ENCODE measurements around the gene TBC1D22A. TPM values are rescaled to one million over a fixed set of nuclear protein-coding genes. Genes with fewer than 3 reads are reported as not detected.

Gene TBC1D22A
- total RNA-seq, 4 donors from 2014 or later: 18.8 to 25.2 (median 23.1) TPM

DNA sequence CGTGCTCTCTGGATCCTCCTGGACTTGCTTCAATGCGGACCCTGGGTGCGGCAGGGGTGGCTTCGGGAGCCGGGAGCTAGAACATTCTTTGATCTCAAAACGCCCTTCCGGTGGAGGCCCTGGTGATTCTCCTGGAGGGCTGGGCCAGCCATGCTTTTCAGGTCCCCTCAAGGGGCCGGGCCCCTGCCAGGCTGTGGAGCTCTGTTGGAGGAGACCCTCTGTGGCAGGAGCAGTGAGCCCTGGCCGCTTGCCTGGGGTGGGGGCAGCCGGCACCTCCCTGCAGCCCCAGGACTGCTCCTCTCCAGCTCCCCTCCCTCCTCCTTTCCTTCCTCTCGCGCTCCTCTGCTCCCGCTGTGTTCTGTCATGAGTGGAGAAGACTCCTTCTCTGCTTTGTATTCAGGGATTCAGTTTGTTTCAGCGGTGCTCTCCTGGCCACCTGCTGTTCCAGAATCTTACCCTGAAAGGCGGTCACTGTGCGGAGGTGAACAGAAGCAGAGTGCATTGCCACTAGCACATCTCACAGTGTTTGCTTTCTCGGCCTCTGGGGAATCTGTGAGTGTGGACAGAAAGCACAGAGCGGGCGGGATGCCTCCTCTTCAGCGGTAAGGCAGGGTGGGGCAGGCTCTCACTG, 289.1 kb downstream of the TBC1D22A start:
- Histone ChIP-seq H3K9me3 (no peaks in the 10 kb centered on the region), H3K27me3 (no peaks in the 10 kb centered on the region), H3K4me3 (no peak overlapping the region), H3K4me1 (no peaks in the 10 kb centered on the region), H3K36me3 (no peaks in the 10 kb centered on the region), H3K27ac (no peak overlapping the region)
- in situ Hi-C loops (cut with MboI; ENCODE audit: low sequenced_read_pairs in 4 of 4) (no loop called here), intact Hi-C loops (cut with DNase I; ENCODE audit: low total_unique reads) (no loop called here)
- TF ChIP-seq, protein P1, sequence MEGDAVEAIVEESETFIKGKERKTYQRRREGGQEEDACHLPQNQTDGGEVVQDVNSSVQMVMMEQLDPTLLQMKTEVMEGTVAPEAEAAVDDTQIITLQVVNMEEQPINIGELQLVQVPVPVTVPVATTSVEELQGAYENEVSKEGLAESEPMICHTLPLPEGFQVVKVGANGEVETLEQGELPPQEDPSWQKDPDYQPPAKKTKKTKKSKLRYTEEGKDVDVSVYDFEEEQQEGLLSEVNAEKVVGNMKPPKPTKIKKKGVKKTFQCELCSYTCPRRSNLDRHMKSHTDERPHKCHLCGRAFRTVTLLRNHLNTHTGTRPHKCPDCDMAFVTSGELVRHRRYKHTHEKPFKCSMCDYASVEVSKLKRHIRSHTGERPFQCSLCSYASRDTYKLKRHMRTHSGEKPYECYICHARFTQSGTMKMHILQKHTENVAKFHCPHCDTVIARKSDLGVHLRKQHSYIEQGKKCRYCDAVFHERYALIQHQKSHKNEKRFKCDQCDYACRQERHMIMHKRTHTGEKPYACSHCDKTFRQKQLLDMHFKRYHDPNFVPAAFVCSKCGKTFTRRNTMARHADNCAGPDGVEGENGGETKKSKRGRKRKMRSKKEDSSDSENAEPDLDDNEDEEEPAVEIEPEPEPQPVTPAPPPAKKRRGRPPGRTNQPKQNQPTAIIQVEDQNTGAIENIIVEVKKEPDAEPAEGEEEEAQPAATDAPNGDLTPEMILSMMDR (IDR thresholded peaks at IDR 0.05 in 4 of 5, conservative IDR thresholded peaks at IDR 0.05 in 1 of 5): no peak
- no peak for TF ChIP-seq POLR2A (IDR thresholded peaks at IDR 0.05)
- DNase-seq: no peak
- no peak for ATAC-seq

DNA sequence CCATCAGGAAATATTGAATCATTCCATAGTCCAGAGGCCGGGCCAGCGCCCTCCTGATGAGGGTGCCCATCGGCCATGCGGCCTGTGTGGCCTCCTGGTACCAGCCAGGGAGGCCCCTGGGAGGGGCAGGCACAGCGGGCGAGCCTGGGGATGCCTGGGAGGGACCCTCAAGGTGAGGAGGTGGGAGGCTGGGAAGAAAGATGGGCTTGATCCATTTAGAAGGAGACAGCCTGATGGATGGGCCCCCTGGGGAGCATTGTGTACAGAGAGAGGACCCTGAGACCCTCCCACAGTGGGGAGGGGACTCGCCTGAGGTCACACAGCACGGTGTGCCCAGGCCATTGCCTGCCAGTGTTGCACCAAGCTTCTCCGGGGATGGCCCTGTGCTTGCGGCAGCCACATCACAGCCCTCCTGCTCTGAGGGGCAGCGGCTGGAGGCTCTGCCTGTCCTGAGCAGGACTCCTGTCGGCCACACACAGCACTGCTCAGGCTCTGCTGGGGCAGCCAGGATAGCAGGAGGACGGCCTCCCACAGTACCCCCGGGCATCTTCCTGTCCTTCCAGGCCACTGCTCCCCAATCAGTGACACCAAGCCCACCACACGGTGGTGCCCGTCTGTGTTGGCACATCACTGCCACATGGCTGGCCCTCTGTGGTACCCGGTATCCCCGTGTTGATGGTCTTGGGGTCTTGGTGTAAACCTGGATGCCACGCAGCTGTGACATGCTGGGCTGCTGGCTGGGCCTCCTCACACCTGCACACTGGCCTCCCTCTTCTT, 290.0 kb downstream of the TBC1D22A start:
- Histone ChIP-seq H3K9me3 (no peaks in the 10 kb centered on the region), H3K4me1 (no peaks in the 10 kb centered on the region), H3K36me3 (no peaks in the 10 kb centered on the region), H3K4me3 (no peak overlapping the region), H3K27me3 (no peaks in the 10 kb centered on the region), H3K27ac (no peak overlapping the region)
- DNase-seq (no peak), ATAC-seq (no peak)
- in situ Hi-C loops (cut with MboI; ENCODE audit: low sequenced_read_pairs in 4 of 4): no loop called here
- no peak for TF ChIP-seq POLR2A (IDR thresholded peaks at IDR 0.05)
- TF ChIP-seq, protein P1 (IDR thresholded peaks at IDR 0.05 in 4 of 5, conservative IDR thresholded peaks at IDR 0.05 in 1 of 5): no peak
- intact Hi-C loops (cut with DNase I; ENCODE audit: low total_unique reads): no loop called here

DNA sequence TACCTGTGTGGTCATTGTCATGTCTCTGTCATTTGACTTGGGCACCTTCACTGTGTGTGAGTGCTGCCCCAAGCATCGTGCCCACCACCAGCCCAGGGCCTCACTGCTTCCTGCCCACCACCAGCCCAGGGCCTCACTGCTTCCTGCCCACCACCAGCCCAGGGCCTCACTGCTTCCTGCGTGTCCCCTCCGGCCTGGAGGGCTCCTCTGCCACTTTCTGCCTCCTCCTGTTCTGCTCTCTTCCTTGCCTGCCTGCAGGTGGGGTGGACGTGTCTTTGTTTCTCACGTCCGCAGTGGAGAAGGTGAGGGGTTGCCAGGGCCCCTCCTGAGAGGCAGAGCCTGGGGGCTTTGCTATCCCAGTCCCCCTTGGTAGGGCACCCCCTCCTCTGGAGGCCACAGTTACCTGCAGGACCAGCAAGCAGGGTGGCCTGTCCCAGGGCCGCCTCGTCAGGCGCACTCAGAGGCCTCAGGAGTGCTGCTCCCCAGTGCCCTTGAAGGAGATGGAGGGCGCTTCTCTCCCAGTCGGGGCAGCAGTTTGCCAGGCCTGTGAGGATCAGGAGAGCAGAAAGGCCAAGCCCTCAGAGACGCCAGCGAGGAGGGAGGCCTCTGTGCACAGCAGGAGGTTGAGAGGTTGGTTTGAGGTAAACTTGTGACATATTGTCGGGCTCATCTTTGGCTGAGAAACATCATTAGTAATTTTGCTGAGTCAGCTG, 290.7 kb downstream of the TBC1D22A start:
- intact Hi-C loops (cut with DNase I; ENCODE audit: low total_unique reads) (no loop called here), in situ Hi-C loops (cut with MboI; ENCODE audit: low sequenced_read_pairs in 4 of 4) (no loop called here)
- H3K4me3 ChIP-seq: no peak overlapping the region
- ATAC-seq (no peak), DNase-seq (no peak)
- TF ChIP-seq, protein P1 (IDR thresholded peaks at IDR 0.05 in 4 of 5, conservative IDR thresholded peaks at IDR 0.05 in 1 of 5): no peak
- TF ChIP-seq POLR2A (IDR thresholded peaks at IDR 0.05): no peak
- no peaks in the 10 kb centered on the region for H3K27me3 ChIP-seq
- H3K36me3 ChIP-seq: no peaks in the 10 kb centered on the region
- no peaks in the 10 kb centered on the region for H3K9me3 ChIP-seq
- no peak overlapping the region for H3K27ac ChIP-seq
- H3K4me1 ChIP-seq: no peaks in the 10 kb centered on the region

DNA sequence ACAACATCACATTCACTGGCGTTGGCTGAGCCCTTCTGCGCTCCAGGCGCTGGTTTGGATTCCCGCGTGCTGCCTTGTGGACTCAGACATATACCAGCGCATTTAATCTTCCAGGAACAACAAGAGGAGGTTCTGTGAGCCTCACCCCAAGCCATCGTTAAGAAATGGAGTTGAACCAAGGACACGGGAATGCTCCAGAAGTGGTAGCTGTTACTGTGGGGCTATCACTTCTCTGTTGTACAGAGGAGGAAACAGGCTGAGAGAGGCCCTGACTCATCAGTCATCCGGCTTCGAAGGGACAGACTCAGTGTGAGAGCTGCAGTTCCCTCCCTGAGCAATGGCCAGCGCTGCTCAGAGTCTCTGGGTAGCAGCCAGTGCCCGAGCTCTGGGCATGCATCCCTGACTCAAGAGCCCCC, 291.3 kb downstream of the TBC1D22A start:
- ATAC-seq (no peak), DNase-seq (no peak)
- Histone ChIP-seq H3K4me1 (no peaks in the 10 kb centered on the region), H3K9me3 (no peaks in the 10 kb centered on the region), H3K36me3 (no peaks in the 10 kb centered on the region), H3K27ac (no peak overlapping the region), H3K27me3 (no peaks in the 10 kb centered on the region), H3K4me3 (no peak overlapping the region)
- in situ Hi-C loops (cut with MboI; ENCODE audit: low sequenced_read_pairs in 4 of 4) (no loop called here), intact Hi-C loops (cut with DNase I; ENCODE audit: low total_unique reads) (no loop called here)
- TF ChIP-seq POLR2A (IDR thresholded peaks at IDR 0.05): no peak
- TF ChIP-seq, protein P1 (IDR thresholded peaks at IDR 0.05 in 4 of 5, conservative IDR thresholded peaks at IDR 0.05 in 1 of 5): no peak

Data from gastrocnemius medialis (tissue), 4 donors.